Endothelial cell of umbilical vein (primary cell): ENCODE data around the gene OMA1. TPM values are rescaled to one million over a fixed set of nuclear protein-coding genes. Genes with fewer than 3 reads are reported as not detected.

Experiments
- BruUV-seq: library from RNA; stranded (reverse); fragments of 400-500 nt; replicated peaks from 2 replicates; lab custom pipeline; 2021; lab: Mats Ljungman, UMichigan
- CTCF ChIA-PET: fragments of 300-600, 350-600 bp; sonication (Branson Sonifier 250); formaldehyde crosslinking; loops from one replicate; lab custom pipeline; 2021; ENCODE audit warnings: antibody characterized with exemption, inconsistent platforms; lab: Charles Lee
- POLR2A ChIA-PET: fragments of 300-600, 350-600 bp; sonication (Branson Sonifier 250); formaldehyde crosslinking; loops from one replicate; lab custom pipeline; 2021; ENCODE audit warnings: antibody characterized with exemption, inconsistent platforms; lab: Charles Lee
- DNase-seq: peaks from one replicate; pipeline ENCODE4 v3.0.0-alpha.2; 2011; ENCODE audit warnings: low read depth, low spot score
- FAIRE-seq: peaks from 2 replicates; lab custom pipeline; 2011; peaks lifted over from hg19 to GRCh38; lab: Jason Lieb, UNC
- H2AFZ ChIP-seq: 2 replicates; pipeline ENCODE4 v1.6.0; 2012; ENCODE audit warnings: low read depth, low read length, control low read depth, inconsistent platforms
- H3K27ac ChIP-seq: 2 replicates; pipeline ENCODE4 v1.5.1; 2011; ENCODE audit warnings: low read depth, mild to moderate bottlenecking, control low read depth, low read length, moderate library complexity; ENCODE audit not compliant: insufficient read depth
- H3K27me3 ChIP-seq, 2 experiments: 2 replicates each; pipeline versions ENCODE4 v1.6.0 to v1.6.1; 2011; ENCODE audit warnings: low read length in 2 of 2, mixed read lengths in 1 of 2; ENCODE audit not compliant: control insufficient read depth in 2 of 2, insufficient read depth in 2 of 2
- H3K36me3 ChIP-seq, 2 experiments: 2 replicates in 1 of 2; 3 replicates in 1 of 2; pipeline ENCODE4 v1.5.1; 2011; ENCODE audit warnings: low read length in 2 of 2, mild to moderate bottlenecking in 1 of 2, moderate library complexity in 1 of 2; ENCODE audit not compliant: control insufficient read depth in 2 of 2, insufficient read depth in 2 of 2; ENCODE audit errors: extremely low read depth in 1 of 2
- H3K4me1 ChIP-seq: 3 replicates; pipeline ENCODE4 v1.5.1; 2011; ENCODE audit warnings: mild to moderate bottlenecking, low read length; ENCODE audit not compliant: control insufficient read depth, insufficient read depth; ENCODE audit errors: extremely low read depth
- H3K4me2 ChIP-seq: 2 replicates; pipeline ENCODE4 v1.6.1; 2011; ENCODE audit warnings: low read length, control low read depth, mixed read lengths; ENCODE audit not compliant: insufficient read depth
- H3K4me3 ChIP-seq, 3 experiments: fragments of 200-600 bp in 1 of 3; sonication (generic), shearing (Covaris generic) in 1 of 3; replicated peaks in 1 of 3; 2 replicates each; pipeline ENCODE4 v1.5.1; 2011 to 2016; ENCODE audit warnings: control low read depth in 3 of 3, low read length in 3 of 3, mild to moderate bottlenecking in 2 of 3, inconsistent platforms in 1 of 3, low read depth in 1 of 3, moderate library complexity in 1 of 3; ENCODE audit not compliant: insufficient read depth in 1 of 3
- H3K79me2 ChIP-seq: 2 replicates; pipeline ENCODE4 v1.6.0; 2012; ENCODE audit warnings: low read length, inconsistent platforms; ENCODE audit not compliant: control insufficient read depth, insufficient read depth
- H3K9ac ChIP-seq: replicated peaks from 2 replicates; pipeline ENCODE3; 2011; ENCODE audit warnings: low read length, control low read depth; ENCODE audit not compliant: insufficient read depth; ENCODE audit errors: extremely low read depth
- H3K9me1 ChIP-seq: replicated peaks from 3 replicates; pipeline ENCODE4 v1.6.0; 2011; ENCODE audit warnings: mild to moderate bottlenecking, low read length; ENCODE audit not compliant: control insufficient read depth, insufficient read depth; ENCODE audit errors: extremely low read depth
- H3K9me3 ChIP-seq: replicated peaks from 2 replicates; pipeline ENCODE4 v1.5.1; 2012; ENCODE audit warnings: low read length, inconsistent platforms; ENCODE audit not compliant: control insufficient read depth, insufficient read depth
- H4K20me1 ChIP-seq: replicated peaks from 2 replicates; pipeline ENCODE3; 2011; ENCODE audit warnings: mild to moderate bottlenecking, low read length; ENCODE audit not compliant: control insufficient read depth, insufficient read depth; ENCODE audit errors: extremely low read depth
- FOS ChIP-seq: IDR thresholded peaks from 2 replicates; pipeline ENCODE4 v1.6.1; 2011; ENCODE audit warnings: mild to moderate bottlenecking, low read length, moderate library complexity, borderline replicate concordance; ENCODE audit not compliant: insufficient read depth
- JUN ChIP-seq: IDR thresholded peaks from 2 replicates; pipeline ENCODE4 v1.6.1; 2011; ENCODE audit warnings: borderline replicate concordance, low read depth; ENCODE audit not compliant: insufficient read length, insufficient read depth
- MYC ChIP-seq: IDR thresholded peaks from one replicate; pipeline ENCODE4 v1.6.1; 2011; ENCODE audit warnings: mild to moderate bottlenecking, low read depth, low read length
- POLR2A ChIP-seq: IDR thresholded peaks from 2 replicates; pipeline ENCODE4 v1.6.1; 2012; ENCODE audit warnings: low read depth, mild to moderate bottlenecking, control low read depth, low read length
- POLR2AphosphoS5 ChIP-seq: IDR thresholded peaks from 2 replicates; pipeline ENCODE4 v1.6.1; 2012; ENCODE audit warnings: low read depth, mild to moderate bottlenecking, control low read depth, low read length, moderate library complexity; ENCODE audit not compliant: insufficient read depth
- dilution Hi-C: fragments of 300-500 bp; cut with MboI; formaldehyde crosslinking; loops from one replicate; pipeline ENCODE4 v1.15.0; 2019; ENCODE audit warnings: low sequenced_read_pairs; ENCODE audit not compliant: extremely low pct_ligation_motif_present
- intact Hi-C: fragments of 100-400 bp; cut with micrococcal nuclease; formaldehyde crosslinking; loops from one replicate; pipeline ENCODE4 v1.10.0; 2022
- polyA plus RNA-seq, 4 experiments: library from polyadenylated mRNA; depleted of rRNA in 3 of 4; stranded (reverse) in 3 of 4; unstranded in 1 of 4; fragments of >200 nt; gene quantifications; 2 replicates each; pipeline versions ENCODE4 v1.2.1 to v1.2.3, GENCODE V29; 2011 to 2012; ENCODE audit warnings: missing spikeins in 1 of 4
- total RNA-seq: library from RNA; stranded (reverse); gene quantifications from 2 replicates; pipeline ENCODE4 v1.2.3, GENCODE V29; 2021

The OMA1 gene
- total and polyA plus RNA-seq, 2 donors (not counting 3 experiments of a cell fraction or from before 2014, with no cell fraction given), result 4.0 to 4.6 TPM

GRCh38 chr1:58575551-58576324 lies 29.2 kb upstream of the OMA1 start:
- CTCF ChIA-PET, result interaction anchor here (0.8 to 2.6 kb wide), 9 partner anchors 9 to 76 kb away, joined by 3 to 26 read pairs (median 4); partner anchors contain the start of gene OMA1

GRCh38 chr1:58574816-58575215 lies 28.3 kb upstream of the OMA1 start:
- Histone ChIP-seq H3K36me3 (no peaks in the 10 kb centered on the region), H3K27ac (no peak overlapping the region), H3K9me1 (no peaks in the 10 kb centered on the region), H3K9me3 (no peaks in the 10 kb centered on the region), H3K4me1 (peaks cover 22% of the 10 kb centered on the region), H3K4me3 (peak overlapping the region in 2 of 3 experiments; percentile 75 to 87), H3K9ac (peak overlapping the region; percentile 86), H3K27me3 (no peaks in the 10 kb centered on the region), H4K20me1 (no peaks in the 10 kb centered on the region), H2AFZ (no peak overlapping the region), H3K4me2 (peak overlapping the region; percentile 97), H3K79me2 (peaks cover 17% of the 10 kb centered on the region)
- FAIRE-seq, result no peak
- ChIA-PET POLR2A (interaction anchor here (1.0 kb wide), 1 partner anchor 11 kb away, joined by 3 read pairs; no protein-coding TSS in a partner anchor), CTCF (interaction anchor here (1.1 to 2.6 kb wide), 6 partner anchors 10 to 77 kb away, joined by 3 to 26 read pairs (median 8); partner anchors contain the start of gene OMA1)
- dilution Hi-C loops (no loop called here), intact Hi-C loops (loop anchor here (5.0 kb wide), 1 partner anchor 58 kb away; no protein-coding TSS in a partner anchor)
- TF ChIP-seq POLR2A (no peak), POLR2AphosphoS5 (no peak)
- BruUV-seq, result no TSS peak
- peak; percentile 40 for DNase-seq

More at GRCh38 chr1:58575551-58576324, 29.2 kb upstream of the OMA1 start:
- intact Hi-C loops (loop anchor here (1.0 to 5.0 kb wide), 4 partner anchors 17 to 58 kb away; partner anchors contain the start of gene OMA1), dilution Hi-C loops (no loop called here)
- H3K4me1 ChIP-seq, result peaks cover 22% of the 10 kb centered on the region
- peak overlapping the region; percentile 83 for H3K27ac ChIP-seq
- peak overlapping the region; percentile 86 for H3K9ac ChIP-seq
- no peaks in the 10 kb centered on the region for H3K27me3 ChIP-seq
- H3K9me3 ChIP-seq, result no peaks in the 10 kb centered on the region
- TF ChIP-seq POLR2A, result peak; percentile 67
- TF ChIP-seq POLR2AphosphoS5, result no peak
- peak; percentile 40 for TF ChIP-seq JUN
- peak; percentile 55 for TF ChIP-seq FOS
- no peak for TF ChIP-seq MYC
- TSS peak; percentile 72 for BruUV-seq
- FAIRE-seq (peak; percentile 63), DNase-seq (peak; percentile 76)
- peak overlapping the region; percentile 97 for H3K4me2 ChIP-seq
- H3K4me3 ChIP-seq, result peak overlapping the region; percentile 22 to 87 (median 75)
- H3K79me2 ChIP-seq, result peaks cover 22% of the 10 kb centered on the region
- H3K36me3 ChIP-seq, result no peaks in the 10 kb centered on the region
- peak overlapping the region; percentile 61 for H2AFZ ChIP-seq
- no peaks in the 10 kb centered on the region for H4K20me1 ChIP-seq
- POLR2A ChIA-PET, result interaction anchor here (0.7 to 1.1 kb wide), 5 partner anchors 9 to 134 kb away, joined by 3 to 4 read pairs (median 3); partner anchors contain the start of gene OMA1
- no peaks in the 10 kb centered on the region for H3K9me1 ChIP-seq
